GM18909 (cell line): ENCODE measurements around the gene ARF1.
"Not testable (repeated sequence)": the region's sequence is repeated elsewhere in the genome, so short reads cannot be mapped to it uniquely, and the experiment has no call there.

ENCODE experiments used
- ATAC-seq: cut with Tn5 transposase; IDR thresholded peaks from one replicate; pipeline ENCODE4 v1.9.1; 2021; ENCODE audit warnings: mild to moderate bottlenecking; ENCODE audit not compliant: unreplicated experiment, poor library complexity

The ARF1 gene

GRCh38 chr1:228099331-228099732 lies 16.8 kb downstream of the ARF1 start:
- ATAC-seq: no peak

GRCh38 chr1:228100822-228101613 lies 18.5 kb downstream of the ARF1 start:
- no peak for ATAC-seq

DNA sequence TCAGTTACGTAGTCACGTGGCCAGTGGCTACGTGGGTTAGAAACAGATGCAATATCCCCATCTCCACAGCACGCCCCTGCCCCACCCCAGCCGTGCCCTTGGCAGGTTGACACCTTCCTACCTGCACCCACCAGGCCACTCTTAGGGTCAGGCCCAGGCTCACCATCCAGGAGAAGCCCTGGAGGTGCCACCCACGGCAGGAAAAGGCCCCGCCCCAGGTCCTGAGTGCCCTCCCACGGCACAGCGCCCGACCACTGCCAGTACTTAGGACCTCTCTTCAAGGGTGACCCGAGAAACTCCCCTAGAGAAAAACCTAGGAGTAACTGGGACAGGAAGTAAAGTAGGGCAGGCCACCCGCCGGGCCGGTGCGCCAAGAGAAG lies 19.1 kb downstream of the ARF1 start:
- ATAC-seq: peak; percentile 0

- ATAC-seq: peak; percentile 13
Measured at GRCh38 chr1:228101994-228102790, 19.7 kb downstream of the ARF1 start.

- peak; percentile 74 for ATAC-seq
Measured at GRCh38 chr1:228102791-228103620, 20.5 kb downstream of the ARF1 start, which contains the start of gene C1orf35. TSS of gene C1orf35 (minus strand) at chr1:228103325. CDS start at chr1:228103227, 98 bp downstream.

GRCh38 chr1:228104526-228105269 lies 22.2 kb downstream of the ARF1 start:
- no peak for ATAC-seq

DNA sequence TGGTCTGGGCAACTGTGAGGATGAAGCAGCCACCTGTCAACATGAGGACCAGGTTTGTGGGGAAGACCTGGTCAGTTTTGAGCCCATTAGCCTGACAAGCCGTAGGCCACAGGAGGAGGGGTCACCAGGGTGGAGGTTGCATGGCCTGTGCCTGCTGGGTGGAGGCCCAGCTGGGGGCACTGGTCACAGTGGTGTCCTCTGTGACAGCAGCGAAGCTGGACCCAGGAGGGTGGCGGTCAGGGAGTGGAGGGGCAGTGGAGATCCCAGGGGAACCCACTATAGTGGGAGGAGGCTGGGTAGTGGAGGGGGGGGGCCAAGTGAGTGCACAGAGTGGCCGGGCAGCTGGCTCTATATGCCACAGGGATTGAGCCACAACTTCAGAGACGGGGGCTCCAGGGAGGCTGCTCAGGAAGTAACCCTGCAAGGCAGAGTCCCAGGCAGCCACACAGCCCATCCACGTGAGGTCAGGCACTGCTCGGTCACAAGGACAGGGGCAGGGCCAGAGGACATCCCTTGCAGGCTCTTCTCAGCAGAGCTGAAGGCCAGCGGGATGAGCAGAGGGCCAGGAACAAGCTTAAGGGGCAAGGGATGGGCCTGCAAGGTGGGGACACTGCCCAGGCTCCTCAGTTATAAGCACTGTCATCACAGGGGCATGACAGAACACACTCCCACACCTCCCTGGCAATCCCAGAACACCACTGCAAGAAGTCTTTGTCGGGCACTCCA lies 22.9 kb downstream of the ARF1 start:
- no peak for ATAC-seq

DNA sequence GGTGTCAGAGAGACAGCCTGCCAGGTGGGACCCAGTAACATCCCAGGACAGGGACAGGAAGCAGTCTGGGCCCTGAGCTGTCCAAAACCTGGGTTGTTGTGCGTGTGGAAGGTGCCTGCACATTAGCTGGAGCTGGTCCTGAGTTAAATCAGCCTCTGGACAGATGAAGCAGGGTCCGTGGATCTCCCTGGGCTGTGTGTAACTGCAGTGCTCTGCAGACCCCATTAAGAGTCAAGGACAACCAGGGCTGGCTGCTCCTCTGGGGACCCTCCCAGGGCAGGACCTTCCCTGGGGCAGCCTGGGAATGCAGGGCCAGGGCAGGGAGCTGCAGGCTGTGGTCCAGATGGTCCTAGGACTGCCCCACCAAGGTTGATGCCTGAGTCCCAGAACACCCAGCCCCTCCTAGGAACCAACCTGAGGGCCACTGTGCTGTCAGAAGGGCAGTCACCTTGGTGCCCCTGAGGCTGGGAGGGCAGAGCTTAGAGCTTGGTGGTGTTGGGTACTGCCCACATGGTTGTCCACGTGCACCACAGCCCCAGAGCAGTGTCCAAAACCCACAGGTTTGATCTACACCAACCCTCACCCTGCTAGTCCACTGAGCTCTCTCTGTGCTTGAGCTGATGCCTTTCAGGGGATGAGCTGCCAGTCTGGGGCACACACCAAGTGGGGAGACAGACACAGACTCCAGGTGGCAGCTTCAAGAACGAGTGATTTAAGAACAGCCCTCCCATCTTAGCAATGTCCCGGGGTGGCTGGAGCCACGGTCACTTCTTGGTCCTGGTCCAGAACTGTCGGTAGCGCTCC lies 23.7 kb downstream of the ARF1 start:
- no peak for ATAC-seq

- ATAC-seq: no peak
Measured at GRCh38 chr1:228106800-228107054, 24.2 kb downstream of the ARF1 start.

DNA sequence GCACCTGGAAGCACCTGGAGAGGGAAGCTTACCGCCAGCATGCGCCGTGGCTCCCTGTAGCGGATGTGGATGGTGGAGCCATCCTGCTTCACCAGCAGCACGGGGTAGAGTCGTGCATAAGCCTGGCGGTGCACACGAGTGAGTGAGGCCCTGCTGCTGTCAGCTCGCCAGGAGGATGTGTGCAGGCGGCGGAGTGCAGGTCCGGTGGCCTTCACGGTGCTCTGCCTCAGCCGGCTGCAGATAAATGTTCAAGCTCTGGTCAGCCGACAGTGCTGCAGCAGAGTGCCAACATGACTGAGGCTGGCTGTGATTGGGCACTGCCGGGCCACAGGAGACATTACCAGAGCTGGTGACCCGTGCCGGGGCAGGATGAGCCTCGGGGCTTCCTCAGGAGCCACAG lies 25.1 kb downstream of the ARF1 start:
- no peak for ATAC-seq

DNA sequence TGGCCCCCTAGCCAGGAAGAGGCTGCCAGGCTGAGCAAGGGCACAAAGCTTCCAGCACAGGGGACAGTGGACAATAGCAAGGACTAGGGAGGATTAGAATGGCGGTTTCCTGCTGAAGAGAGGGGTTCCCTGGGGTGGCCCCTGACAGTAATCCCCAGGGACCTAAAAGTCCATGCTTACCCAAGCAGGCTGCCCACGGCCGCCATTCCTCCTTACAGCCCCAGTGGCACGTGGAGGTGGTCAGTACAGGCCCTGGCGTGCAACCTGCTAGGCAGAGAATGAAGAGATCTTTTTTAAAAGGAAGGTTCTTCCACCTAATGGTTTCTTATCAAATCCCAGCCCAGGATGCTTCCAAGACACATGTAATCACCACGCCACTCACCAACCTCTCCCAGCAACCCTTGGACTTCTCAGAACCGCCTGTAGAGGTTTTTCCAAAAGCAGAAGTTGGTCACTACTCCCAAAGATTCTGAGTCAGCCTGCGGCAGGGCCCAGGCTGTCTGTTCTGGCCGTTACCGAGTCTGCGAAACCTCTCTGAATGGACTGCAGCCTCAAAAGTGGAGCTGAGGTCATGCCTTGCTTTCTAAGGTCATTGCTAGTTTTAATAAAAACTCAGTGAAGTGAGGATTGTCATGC lies 25.7 kb downstream of the ARF1 start:
- ATAC-seq: no peak

- ATAC-seq: no peak
Measured at GRCh38 chr1:228108742-228109072, 26.2 kb downstream of the ARF1 start.

GRCh38 chr1:228109073-228109961 lies 26.8 kb downstream of the ARF1 start, which contains the start of gene MRPL55:
TSS of gene MRPL55 (minus strand) at chr1:228109299. CDS start at chr1:228108260, 1,039 bp downstream.
- peak; percentile 91 for ATAC-seq

GRCh38 chr1:228109962-228110488 lies 27.5 kb downstream of the ARF1 start:
- ATAC-seq: peak; percentile 1

DNA sequence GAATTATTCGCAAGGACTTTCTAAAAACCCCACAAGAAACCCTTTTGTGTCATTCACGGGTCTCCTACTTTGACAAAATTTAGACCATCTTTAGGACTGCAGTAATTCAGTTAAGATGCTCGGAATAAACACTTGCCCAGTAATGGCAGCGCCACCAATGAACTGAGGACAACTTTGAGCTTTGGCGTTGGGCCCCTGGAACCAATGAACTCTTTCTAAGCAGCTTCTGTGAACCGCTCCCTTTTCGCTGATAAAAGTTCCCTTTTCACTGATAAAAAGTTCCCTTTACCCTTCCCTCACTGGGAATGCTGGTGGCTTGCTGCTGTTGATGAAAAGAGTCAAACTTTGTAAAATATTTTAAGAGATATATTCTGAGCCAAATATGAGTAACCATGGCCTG lies 28.0 kb downstream of the ARF1 start:
- ATAC-seq: no peak

- ATAC-seq: not testable (repeated sequence)
Measured at GRCh38 chr1:228111315-228111714, 28.8 kb downstream of the ARF1 start.

GRCh38 chr1:228112167-228112566 lies 29.7 kb downstream of the ARF1 start:
- ATAC-seq: no peak
